ENCODE measurements around the gene FMO5. TPM values are rescaled to one million over a fixed set of nuclear protein-coding genes. Genes with fewer than 3 reads are reported as not detected.

The FMO5 gene
- total and polyA plus RNA-seq, 2 experiments from 2014 or later = 0.73 to 0.84 TPM

DNA sequence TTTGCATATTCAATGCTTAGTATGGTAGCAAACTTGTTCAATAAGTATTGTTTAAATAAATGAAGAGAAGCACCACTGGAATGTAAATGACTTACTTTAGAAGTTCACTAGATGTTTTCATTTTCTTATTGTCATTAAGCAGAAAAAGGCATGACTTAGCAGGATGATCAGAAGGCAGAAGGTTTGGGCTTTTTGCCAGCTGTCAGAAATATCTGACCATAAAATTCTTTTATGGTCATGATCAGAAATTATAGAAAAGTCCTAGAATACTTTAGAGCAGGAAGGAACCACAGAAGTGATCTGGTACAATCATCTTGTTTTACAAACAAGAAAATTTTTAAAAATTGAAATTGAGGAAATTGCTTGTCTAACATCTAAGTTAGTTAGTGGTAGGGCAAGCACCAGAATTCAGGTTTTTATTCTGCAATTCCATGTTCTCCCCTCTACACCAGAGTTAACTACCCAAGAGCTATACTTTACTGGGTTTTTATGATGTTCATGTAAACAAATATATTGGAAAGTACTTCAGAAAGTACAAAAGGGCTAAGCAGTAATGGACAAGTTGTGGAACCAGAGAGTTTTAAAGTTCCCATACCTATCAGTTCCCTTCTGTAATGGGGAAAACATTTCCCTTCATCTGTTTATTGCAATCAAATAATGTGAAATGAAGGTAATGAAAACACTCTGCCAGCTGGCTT, 10.1 kb downstream of the FMO5 start (continued):
- TF ChIP-seq, protein P1, sequence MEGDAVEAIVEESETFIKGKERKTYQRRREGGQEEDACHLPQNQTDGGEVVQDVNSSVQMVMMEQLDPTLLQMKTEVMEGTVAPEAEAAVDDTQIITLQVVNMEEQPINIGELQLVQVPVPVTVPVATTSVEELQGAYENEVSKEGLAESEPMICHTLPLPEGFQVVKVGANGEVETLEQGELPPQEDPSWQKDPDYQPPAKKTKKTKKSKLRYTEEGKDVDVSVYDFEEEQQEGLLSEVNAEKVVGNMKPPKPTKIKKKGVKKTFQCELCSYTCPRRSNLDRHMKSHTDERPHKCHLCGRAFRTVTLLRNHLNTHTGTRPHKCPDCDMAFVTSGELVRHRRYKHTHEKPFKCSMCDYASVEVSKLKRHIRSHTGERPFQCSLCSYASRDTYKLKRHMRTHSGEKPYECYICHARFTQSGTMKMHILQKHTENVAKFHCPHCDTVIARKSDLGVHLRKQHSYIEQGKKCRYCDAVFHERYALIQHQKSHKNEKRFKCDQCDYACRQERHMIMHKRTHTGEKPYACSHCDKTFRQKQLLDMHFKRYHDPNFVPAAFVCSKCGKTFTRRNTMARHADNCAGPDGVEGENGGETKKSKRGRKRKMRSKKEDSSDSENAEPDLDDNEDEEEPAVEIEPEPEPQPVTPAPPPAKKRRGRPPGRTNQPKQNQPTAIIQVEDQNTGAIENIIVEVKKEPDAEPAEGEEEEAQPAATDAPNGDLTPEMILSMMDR (conservative IDR thresholded peaks at IDR 0.05; ENCODE audit: low read depth in 2 of 2) = no peak

DNA sequence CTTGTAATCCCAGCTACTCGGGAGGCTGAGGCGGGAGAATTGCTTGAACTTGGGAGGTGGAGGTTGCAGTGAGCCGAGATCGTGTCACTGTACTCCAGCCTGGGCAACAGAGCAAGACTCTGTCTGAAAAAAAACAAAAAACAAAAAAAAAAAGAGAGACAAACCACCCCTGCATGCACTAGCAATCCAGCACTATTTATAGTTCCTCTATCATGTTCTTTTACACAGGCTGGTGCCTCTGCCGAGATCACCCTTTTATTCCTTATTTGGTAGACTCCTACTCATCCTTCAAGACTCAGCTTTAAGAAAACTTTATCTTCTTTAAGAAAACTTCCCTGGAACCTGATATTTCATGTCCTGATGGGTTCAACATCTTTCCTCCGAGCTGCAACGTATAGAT, 10.8 kb downstream of the FMO5 start:
- H3K4me1 ChIP-seq (ENCODE audit: insufficient read depth) = no peaks in the 10 kb centered on the region
- no peaks in the 10 kb centered on the region for H3K79me2 ChIP-seq (replicated peaks; ENCODE audit: insufficient read depth)
- H3K4me1 Mint-ChIP-seq = no peaks in the 10 kb centered on the region
- no peak overlapping the region for H2AFZ ChIP-seq
- H3K9me2 ChIP-seq (ENCODE audit: insufficient read depth) = 0 out of 2 replicates have a peak, but pooled peaks cover 3% of the 10 kb centered on the region
- no peaks in the 10 kb centered on the region for H3F3A ChIP-seq (replicated peaks; ENCODE audit: low read depth)
- H3K36me3 ChIP-seq (ENCODE audit: insufficient read depth) = no peaks in the 10 kb centered on the region
- no peak overlapping the region for H3K4me2 ChIP-seq
- no peak overlapping the region for H3K27ac Mint-ChIP-seq
- H4K20me1 ChIP-seq (replicated peaks; ENCODE audit: insufficient read depth) = no peaks in the 10 kb centered on the region
- H3K27me3 Mint-ChIP-seq (ENCODE audit: insufficient read depth, low read depth, poor library complexity) = no peaks in the 10 kb centered on the region
- H3K36me3 Mint-ChIP-seq (ENCODE audit: low read depth) = no peaks in the 10 kb centered on the region
- H3K9me3 Mint-ChIP-seq = no peaks in the 10 kb centered on the region
- DNase-seq (ENCODE audit: low spot score) = no peak
- H3K4me3 Mint-ChIP-seq = no peak overlapping the region
- H3K27me3 ChIP-seq (ENCODE audit: insufficient read depth) = no peaks in the 10 kb centered on the region
- H3K4me3 ChIP-seq = no peak overlapping the region
- ATAC-seq = no peak
- H3K27ac ChIP-seq (ENCODE audit: low read depth) = no peak overlapping the region
- no peak for TF ChIP-seq POLR2AphosphoS5 (IDR thresholded peaks at IDR 0.05; ENCODE audit: low read depth)
- TF ChIP-seq, protein P2, sequence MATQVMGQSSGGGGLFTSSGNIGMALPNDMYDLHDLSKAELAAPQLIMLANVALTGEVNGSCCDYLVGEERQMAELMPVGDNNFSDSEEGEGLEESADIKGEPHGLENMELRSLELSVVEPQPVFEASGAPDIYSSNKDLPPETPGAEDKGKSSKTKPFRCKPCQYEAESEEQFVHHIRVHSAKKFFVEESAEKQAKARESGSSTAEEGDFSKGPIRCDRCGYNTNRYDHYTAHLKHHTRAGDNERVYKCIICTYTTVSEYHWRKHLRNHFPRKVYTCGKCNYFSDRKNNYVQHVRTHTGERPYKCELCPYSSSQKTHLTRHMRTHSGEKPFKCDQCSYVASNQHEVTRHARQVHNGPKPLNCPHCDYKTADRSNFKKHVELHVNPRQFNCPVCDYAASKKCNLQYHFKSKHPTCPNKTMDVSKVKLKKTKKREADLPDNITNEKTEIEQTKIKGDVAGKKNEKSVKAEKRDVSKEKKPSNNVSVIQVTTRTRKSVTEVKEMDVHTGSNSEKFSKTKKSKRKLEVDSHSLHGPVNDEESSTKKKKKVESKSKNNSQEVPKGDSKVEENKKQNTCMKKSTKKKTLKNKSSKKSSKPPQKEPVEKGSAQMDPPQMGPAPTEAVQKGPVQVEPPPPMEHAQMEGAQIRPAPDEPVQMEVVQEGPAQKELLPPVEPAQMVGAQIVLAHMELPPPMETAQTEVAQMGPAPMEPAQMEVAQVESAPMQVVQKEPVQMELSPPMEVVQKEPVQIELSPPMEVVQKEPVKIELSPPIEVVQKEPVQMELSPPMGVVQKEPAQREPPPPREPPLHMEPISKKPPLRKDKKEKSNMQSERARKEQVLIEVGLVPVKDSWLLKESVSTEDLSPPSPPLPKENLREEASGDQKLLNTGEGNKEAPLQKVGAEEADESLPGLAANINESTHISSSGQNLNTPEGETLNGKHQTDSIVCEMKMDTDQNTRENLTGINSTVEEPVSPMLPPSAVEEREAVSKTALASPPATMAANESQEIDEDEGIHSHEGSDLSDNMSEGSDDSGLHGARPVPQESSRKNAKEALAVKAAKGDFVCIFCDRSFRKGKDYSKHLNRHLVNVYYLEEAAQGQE (IDR thresholded peaks at IDR 0.05; ENCODE audit: unreplicated experiment) = no peak
- TF ChIP-seq, protein P3, sequence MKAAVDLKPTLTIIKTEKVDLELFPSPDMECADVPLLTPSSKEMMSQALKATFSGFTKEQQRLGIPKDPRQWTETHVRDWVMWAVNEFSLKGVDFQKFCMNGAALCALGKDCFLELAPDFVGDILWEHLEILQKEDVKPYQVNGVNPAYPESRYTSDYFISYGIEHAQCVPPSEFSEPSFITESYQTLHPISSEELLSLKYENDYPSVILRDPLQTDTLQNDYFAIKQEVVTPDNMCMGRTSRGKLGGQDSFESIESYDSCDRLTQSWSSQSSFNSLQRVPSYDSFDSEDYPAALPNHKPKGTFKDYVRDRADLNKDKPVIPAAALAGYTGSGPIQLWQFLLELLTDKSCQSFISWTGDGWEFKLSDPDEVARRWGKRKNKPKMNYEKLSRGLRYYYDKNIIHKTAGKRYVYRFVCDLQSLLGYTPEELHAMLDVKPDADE (IDR thresholded peaks at IDR 0.05) = no peak
- TF ChIP-seq EZH2phosphoT487 (IDR thresholded peaks at IDR 0.05; ENCODE audit: unreplicated experiment) = no peak
- TF ChIP-seq EZH2 (IDR thresholded peaks at IDR 0.05; ENCODE audit: low read depth, unreplicated experiment) = no peak
- TF ChIP-seq JUNB (IDR thresholded peaks at IDR 0.05; ENCODE audit: unreplicated experiment) = no peak
- TF ChIP-seq, protein P4, sequence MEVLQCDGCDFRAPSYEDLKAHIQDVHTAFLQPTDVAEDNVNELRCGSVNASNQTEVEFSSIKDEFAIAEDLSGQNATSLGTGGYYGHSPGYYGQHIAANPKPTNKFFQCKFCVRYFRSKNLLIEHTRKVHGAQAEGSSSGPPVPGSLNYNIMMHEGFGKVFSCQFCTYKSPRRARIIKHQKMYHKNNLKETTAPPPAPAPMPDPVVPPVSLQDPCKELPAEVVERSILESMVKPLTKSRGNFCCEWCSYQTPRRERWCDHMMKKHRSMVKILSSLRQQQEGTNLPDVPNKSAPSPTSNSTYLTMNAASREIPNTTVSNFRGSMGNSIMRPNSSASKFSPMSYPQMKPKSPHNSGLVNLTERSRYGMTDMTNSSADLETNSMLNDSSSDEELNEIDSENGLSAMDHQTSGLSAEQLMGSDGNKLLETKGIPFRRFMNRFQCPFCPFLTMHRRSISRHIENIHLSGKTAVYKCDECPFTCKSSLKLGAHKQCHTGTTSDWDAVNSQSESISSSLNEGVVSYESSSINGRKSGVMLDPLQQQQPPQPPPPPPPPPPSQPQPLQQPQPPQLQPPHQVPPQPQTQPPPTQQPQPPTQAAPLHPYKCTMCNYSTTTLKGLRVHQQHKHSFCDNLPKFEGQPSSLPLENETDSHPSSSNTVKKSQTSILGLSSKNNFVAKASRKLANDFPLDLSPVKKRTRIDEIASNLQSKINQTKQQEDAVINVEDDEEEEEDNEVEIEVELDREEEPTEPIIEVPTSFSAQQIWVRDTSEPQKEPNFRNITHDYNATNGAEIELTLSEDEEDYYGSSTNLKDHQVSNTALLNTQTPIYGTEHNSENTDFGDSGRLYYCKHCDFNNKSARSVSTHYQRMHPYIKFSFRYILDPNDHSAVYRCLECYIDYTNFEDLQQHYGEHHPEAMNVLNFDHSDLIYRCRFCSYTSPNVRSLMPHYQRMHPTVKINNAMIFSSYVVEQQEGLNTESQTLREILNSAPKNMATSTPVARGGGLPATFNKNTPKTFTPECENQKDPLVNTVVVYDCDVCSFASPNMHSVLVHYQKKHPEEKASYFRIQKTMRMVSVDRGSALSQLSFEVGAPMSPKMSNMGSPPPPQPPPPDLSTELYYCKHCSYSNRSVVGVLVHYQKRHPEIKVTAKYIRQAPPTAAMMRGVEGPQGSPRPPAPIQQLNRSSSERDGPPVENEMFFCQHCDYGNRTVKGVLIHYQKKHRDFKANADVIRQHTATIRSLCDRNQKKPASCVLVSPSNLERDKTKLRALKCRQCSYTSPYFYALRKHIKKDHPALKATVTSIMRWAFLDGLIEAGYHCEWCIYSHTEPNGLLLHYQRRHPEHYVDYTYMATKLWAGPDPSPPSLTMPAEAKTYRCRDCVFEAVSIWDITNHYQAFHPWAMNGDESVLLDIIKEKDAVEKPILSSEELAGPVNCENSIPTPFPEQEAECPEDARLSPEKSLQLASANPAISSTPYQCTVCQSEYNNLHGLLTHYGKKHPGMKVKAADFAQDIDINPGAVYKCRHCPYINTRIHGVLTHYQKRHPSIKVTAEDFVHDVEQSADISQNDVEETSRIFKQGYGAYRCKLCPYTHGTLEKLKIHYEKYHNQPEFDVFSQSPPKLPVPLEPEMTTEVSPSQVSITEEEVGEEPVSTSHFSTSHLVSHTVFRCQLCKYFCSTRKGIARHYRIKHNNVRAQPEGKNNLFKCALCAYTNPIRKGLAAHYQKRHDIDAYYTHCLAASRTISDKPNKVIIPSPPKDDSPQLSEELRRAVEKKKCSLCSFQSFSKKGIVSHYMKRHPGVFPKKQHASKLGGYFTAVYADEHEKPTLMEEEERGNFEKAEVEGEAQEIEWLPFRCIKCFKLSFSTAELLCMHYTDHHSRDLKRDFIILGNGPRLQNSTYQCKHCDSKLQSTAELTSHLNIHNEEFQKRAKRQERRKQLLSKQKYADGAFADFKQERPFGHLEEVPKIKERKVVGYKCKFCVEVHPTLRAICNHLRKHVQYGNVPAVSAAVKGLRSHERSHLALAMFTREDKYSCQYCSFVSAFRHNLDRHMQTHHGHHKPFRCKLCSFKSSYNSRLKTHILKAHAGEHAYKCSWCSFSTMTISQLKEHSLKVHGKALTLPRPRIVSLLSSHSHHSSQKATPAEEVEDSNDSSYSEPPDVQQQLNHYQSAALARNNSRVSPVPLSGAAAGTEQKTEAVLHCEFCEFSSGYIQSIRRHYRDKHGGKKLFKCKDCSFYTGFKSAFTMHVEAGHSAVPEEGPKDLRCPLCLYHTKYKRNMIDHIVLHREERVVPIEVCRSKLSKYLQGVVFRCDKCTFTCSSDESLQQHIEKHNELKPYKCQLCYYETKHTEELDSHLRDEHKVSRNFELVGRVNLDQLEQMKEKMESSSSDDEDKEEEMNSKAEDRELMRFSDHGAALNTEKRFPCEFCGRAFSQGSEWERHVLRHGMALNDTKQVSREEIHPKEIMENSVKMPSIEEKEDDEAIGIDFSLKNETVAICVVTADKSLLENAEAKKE (CRISPR knock-in tag; IDR thresholded peaks at IDR 0.05) = no peak
- TF ChIP-seq CREB1 (CRISPR knock-in tag; IDR thresholded peaks at IDR 0.05; ENCODE audit: low read depth) = no peak
- TF ChIP-seq STAT1 (IDR thresholded peaks at IDR 0.05; ENCODE audit: unreplicated experiment) = no peak
- no peak for TF ChIP-seq ZNF114 (CRISPR knock-in tag; IDR thresholded peaks at IDR 0.05)

Measured in GM23338 (cell line).